Stomach (tissue), 9 donors: ENCODE data around the gene VAV2. TPM values are rescaled to one million over a fixed set of nuclear protein-coding genes. Genes with fewer than 3 reads are reported as not detected.

Experiments
- DNase-seq, 2 donors: peaks; one replicate each; pipeline versions ENCODE4 v3.0.0 to v3.0.0-alpha.2; 2013 to 2019
- H3K27ac ChIP-seq, 5 donors: fragments of 200-600 bp in 4 of 5; sonication (generic) in 4 of 5; one replicate each; pipeline ENCODE4 v1.5.1; 2013 to 2019; ENCODE audit warnings: mild to moderate bottlenecking in 1 of 5, moderate library complexity in 1 of 5
- H3K27me3 ChIP-seq, 3 donors: fragments of 200-600 bp; sonication (generic); one replicate each; pipeline ENCODE4 v1.5.1; 2017 to 2019; ENCODE audit warnings: mixed run types in 1 of 3
- H3K36me3 ChIP-seq, 4 donors: fragments of 200-600 bp; sonication (generic); 1 replicate in 3 of 4; 2 replicates in 1 of 4; pipeline ENCODE4 v1.5.1; 2016 to 2019
- H3K4me1 ChIP-seq, 4 donors: fragments of 200-600 bp; sonication (generic); one replicate each; pipeline ENCODE4 v1.5.1; 2016 to 2019
- H3K4me3 ChIP-seq, 4 donors: fragments of 200-600 bp; sonication (generic) in 3 of 4; one replicate each; pipeline ENCODE4 v1.5.1; 2016 to 2019; ENCODE audit warnings: mild to moderate bottlenecking in 1 of 4
- H3K9me3 ChIP-seq, 4 donors: fragments of 200-600 bp; sonication (generic); one replicate each; pipeline ENCODE4 v1.5.1; 2016 to 2019
- CTCF ChIP-seq, 7 experiments: fragments of 450-650 bp in 4 of 7; fragments of 200-600 bp in 3 of 7; sonication (generic) in 3 of 7; IDR thresholded peaks; one replicate each; pipeline ENCODE4 v1.5.1; 2016 to 2019; ENCODE audit warnings: antibody characterized with exemption in 7 of 7, control low read depth in 2 of 7, mild to moderate bottlenecking in 1 of 7
- EP300 ChIP-seq: sonication (generic); formaldehyde crosslinking; IDR thresholded peaks from one replicate; pipeline ENCODE4 v1.6.1; 2017; ENCODE audit warnings: antibody characterized with exemption
- POLR2A ChIP-seq, 4 donors: fragments of 450-650 bp; IDR thresholded peaks; one replicate each; pipeline ENCODE4 v1.6.1; 2016; ENCODE audit warnings: antibody characterized with exemption in 4 of 4, control low read depth in 2 of 4, mild to moderate bottlenecking in 1 of 4, moderate library complexity in 1 of 4
- POLR2AphosphoS5 ChIP-seq, 3 donors: sonication (generic); formaldehyde crosslinking; IDR thresholded peaks; one replicate each; pipeline ENCODE4 v1.6.1; 2016; ENCODE audit warnings: antibody characterized with exemption in 3 of 3
- WGBS, 5 donors: extraction: QIAGEN DNeasy Blood & Tissue Kit in 3 of 5; methylation state at CpG; one replicate each; pipeline versions ENCODE4 v1.1.5 to v1.1.7; 2013 to 2018; 5-methylcytosine and 5-hydroxymethylcytosine counted together
- intact Hi-C: fragments of 100-400 bp; cut with DNase I; formaldehyde crosslinking; loops from one replicate; pipeline ENCODE4 v1.15.1; 2023; ENCODE audit warnings: low total_unique reads
- polyA plus RNA-seq, 3 donors: library from polyadenylated mRNA; stranded (reverse); fragments of 200-250 nt; gene quantifications; one replicate each; pipeline ENCODE4 v1.2.3, GENCODE V29; 2013
- total RNA-seq, 5 donors: library from RNA; depleted of rRNA; stranded (reverse); fragments of >200 nt; gene quantifications; one replicate each; pipeline versions ENCODE4 v1.1.0 to v1.2.3, GENCODE V29; 2014 to 2016
- donor health status: healthy with polysubstance abuse.
- donor health status: Bipolar disorder and iron deficiency.
- donor health status: healthy.

VAV2 gene
- total and polyA plus RNA-seq, 8 donors = 4.1 to 14.2 (median 7.0) TPM

DNA sequence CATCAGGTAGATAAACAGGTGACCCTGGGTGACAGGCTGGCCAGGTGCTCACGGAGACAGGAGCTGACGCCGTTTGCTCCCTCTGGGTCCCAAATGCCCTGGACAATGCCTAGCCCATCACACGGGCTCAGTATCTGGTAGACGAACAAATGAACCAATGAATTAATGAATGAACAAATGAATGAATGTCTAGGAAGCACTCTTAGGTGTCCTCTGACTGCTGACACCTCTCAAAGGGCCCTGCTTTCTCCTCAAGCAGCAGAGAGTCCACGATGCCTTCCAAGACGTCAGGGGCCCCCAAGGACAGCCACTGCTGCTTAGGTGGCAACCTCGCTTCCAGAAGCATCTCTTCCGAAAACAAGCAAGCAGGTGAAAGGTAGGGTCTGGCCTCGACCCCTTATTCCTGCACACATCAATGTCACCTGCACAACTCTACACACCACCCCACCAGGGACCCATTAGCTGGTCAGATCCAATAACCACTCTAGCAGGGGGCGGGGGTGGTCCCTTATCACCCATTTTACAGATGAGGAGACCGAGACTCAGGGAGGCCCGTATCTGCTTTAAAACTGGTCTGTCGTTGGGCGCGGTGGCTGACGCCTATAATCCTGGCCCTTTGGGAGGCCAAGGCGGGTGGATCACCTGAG, 45.2 kb downstream of the VAV2 start:
- no peak overlapping the region for H3K4me3 ChIP-seq
- no peak for DNase-seq
- WGBS, 5 donors = 85 to 93% (median 89%) methylated on average over 17 to 18 of the region's 18 CpGs
- H3K4me1 ChIP-seq = peaks cover 0 to 7% (median 0%) of the 10 kb centered on the region in 4 donors
- intact Hi-C loops = no loop called here
- no peaks in the 10 kb centered on the region for H3K9me3 ChIP-seq
- peaks cover 0 to 4% (median 0%) of the 10 kb centered on the region in 4 donors for H3K36me3 ChIP-seq
- no peak for TF ChIP-seq POLR2AphosphoS5 (IDR thresholded peaks at IDR 0.05)
- no peak overlapping the region for H3K27ac ChIP-seq
- no peaks in the 10 kb centered on the region for H3K27me3 ChIP-seq

GRCh38 chr9:133945977-133946753, 46.0 kb downstream of the VAV2 start:
- no peak overlapping the region for H3K4me3 ChIP-seq
- H3K27ac ChIP-seq = no peak overlapping the region
- no peak for DNase-seq
- H3K27me3 ChIP-seq = no peaks in the 10 kb centered on the region
- peaks cover 0 to 3% (median 0%) of the 10 kb centered on the region in 4 donors for H3K4me1 ChIP-seq
- H3K9me3 ChIP-seq = no peaks in the 10 kb centered on the region
- WGBS, 5 donors = 91 to 94% (median 92%) methylated on average over 12 to 14 of the region's 14 CpGs
- H3K36me3 ChIP-seq = peaks cover 0 to 4% (median 0%) of the 10 kb centered on the region in 4 donors
- TF ChIP-seq POLR2AphosphoS5 (IDR thresholded peaks at IDR 0.05) (no peak), POLR2A (IDR thresholded peaks at IDR 0.05) (no peak), CTCF (IDR thresholded peaks at IDR 0.05) (no peak), EP300 (no peak)
- intact Hi-C loops = no loop called here

- H3K4me3 ChIP-seq = no peak overlapping the region
- DNase-seq = no peak
- H3K36me3 ChIP-seq = peaks cover 0 to 4% (median 0%) of the 10 kb centered on the region in 4 donors
- H3K4me1 ChIP-seq = no peaks in the 10 kb centered on the region
- no peaks in the 10 kb centered on the region for H3K27me3 ChIP-seq
- H3K27ac ChIP-seq = no peak overlapping the region
- TF ChIP-seq POLR2A (IDR thresholded peaks at IDR 0.05) = no peak
- TF ChIP-seq POLR2AphosphoS5 (IDR thresholded peaks at IDR 0.05) = no peak
- 77 to 90% (median 82%) methylated on average over 12 to 13 of the region's 13 CpGs for WGBS, 5 donors
- intact Hi-C loops = no loop called here
- no peaks in the 10 kb centered on the region for H3K9me3 ChIP-seq
Observed at GRCh38 chr9:133945314-133945975, 46.7 kb downstream of the VAV2 start.

DNA sequence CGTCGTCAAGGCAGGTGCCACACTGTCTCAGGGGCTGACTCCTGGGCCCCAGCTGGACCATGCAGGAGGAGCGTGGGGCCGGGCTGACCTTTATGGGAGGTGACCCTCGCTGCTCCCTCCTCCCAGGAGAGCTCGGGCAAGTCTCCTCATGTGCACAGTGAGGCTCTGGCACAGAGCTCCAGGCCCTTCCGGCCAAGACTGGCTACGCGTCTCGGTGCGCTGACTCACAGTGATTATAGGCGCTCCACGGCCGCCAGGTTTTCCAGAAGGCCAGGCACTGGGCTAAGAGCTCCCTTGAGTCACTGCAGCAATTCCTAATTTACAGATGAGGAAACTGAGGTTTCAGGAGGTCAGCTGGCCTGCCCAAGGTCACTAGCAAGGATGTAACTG, 47.4 kb downstream of the VAV2 start:
- TF ChIP-seq CTCF (IDR thresholded peaks at IDR 0.05) (no peak), POLR2AphosphoS5 (IDR thresholded peaks at IDR 0.05) (no peak), POLR2A (IDR thresholded peaks at IDR 0.05) (no peak), EP300 (no peak)
- Histone ChIP-seq H3K36me3 (peaks cover 0 to 4% (median 0%) of the 10 kb centered on the region in 4 donors), H3K4me1 (no peaks in the 10 kb centered on the region)

More for the DNA sequence above, 47.4 kb downstream of the VAV2 start:
- Histone ChIP-seq H3K9me3 (no peaks in the 10 kb centered on the region), H3K27me3 (no peaks in the 10 kb centered on the region), H3K27ac (no peak overlapping the region), H3K4me3 (no peak overlapping the region)
- 77 to 93% (median 84%) methylated on average over 11 to 14 of the region's 14 CpGs for WGBS, 5 donors
- no peak for DNase-seq
- intact Hi-C loops = no loop called here
